ENCODE results near the gene TRIM10. TPM values are rescaled to one million over a fixed set of nuclear protein-coding genes. Genes with fewer than 3 reads are reported as not detected.
"Not testable (repeated sequence)": the region's sequence is repeated elsewhere in the genome, so short reads cannot be mapped to it uniquely, and the experiment has no call there.

The TRIM10 gene
- total RNA-seq, 1 donor from 2014 or later: not detected

DNA sequence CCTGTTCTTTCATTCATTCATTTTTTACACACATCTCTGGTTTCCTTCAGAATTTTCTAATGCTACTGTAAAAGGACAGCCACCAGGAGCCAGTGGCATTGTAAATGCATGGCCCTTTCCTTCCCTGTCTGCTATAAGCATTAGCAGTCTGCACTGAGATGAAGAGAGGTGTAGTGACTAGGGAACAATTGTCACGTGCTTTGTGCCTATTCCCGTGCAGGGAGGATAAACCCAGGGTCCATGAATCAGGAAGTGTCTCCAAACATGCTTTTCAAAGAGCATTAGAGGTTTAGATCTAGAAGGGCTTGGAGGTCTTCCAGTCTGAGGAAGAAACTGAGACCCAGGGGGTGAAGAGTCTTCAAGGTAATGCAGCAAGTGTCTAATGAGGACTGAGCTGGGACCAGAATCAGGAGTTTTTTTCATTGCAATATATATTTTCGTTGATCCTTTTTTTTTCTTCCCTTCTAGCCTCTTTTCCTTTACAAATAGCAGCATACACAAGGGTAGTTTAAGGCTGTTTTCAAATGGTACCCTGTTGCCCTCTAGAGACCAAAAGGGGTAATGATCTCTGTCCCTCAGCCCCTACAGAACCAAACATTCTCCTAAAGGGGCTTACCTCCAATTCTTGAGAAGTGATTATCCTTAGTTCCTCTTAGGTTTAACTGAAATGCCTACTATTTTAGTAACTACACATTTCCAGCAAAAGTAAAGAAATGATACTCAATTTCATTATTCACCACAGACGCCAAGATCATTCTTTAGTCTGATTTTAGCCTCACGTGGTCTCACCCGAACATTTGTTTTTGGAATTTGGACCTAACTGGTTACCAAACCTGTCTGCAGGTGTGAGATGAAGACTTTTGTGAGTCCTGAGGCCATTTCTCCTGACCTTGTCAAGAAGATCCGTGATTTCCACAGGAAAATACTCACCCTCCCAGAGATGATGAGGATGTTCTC lies 8.9 kb upstream of the TRIM10 start:
- Mint-ChIP-seq H3K27ac (no peak overlapping the region), H3K27me3 (ENCODE audit: low read depth) (peaks cover 100% of the 10 kb centered on the region), H3K4me1 (peaks cover 3% of the 10 kb centered on the region), H3K9me3 (no peaks in the 10 kb centered on the region), H3K4me3 (no peak overlapping the region), H3K36me3 (no peaks in the 10 kb centered on the region)
- TF ChIP-seq, protein P1, sequence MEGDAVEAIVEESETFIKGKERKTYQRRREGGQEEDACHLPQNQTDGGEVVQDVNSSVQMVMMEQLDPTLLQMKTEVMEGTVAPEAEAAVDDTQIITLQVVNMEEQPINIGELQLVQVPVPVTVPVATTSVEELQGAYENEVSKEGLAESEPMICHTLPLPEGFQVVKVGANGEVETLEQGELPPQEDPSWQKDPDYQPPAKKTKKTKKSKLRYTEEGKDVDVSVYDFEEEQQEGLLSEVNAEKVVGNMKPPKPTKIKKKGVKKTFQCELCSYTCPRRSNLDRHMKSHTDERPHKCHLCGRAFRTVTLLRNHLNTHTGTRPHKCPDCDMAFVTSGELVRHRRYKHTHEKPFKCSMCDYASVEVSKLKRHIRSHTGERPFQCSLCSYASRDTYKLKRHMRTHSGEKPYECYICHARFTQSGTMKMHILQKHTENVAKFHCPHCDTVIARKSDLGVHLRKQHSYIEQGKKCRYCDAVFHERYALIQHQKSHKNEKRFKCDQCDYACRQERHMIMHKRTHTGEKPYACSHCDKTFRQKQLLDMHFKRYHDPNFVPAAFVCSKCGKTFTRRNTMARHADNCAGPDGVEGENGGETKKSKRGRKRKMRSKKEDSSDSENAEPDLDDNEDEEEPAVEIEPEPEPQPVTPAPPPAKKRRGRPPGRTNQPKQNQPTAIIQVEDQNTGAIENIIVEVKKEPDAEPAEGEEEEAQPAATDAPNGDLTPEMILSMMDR (IDR thresholded peaks at IDR 0.05; ENCODE audit: unreplicated experiment): no peak
- no peak for DNase-seq (ENCODE audit: low spot score in 2 of 2, unreplicated experiment in 2 of 2)

DNA sequence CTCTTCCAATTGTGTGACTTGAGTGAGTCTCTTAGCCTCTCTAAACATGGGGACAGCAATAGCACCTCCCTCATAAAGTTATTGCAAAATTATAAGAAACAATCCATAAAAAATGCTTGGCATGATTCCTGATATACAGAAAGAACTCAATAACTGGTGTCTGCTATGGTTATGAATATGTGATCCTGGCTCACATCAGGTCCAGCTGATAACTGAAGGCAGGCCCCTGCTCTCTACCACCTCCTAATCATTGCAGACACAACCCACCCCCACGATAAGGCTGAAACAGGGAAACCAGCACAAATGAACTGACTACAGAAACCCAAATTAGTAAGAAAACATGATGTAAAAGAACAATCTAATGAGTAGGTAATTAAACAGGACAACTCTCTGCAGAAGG lies 7.7 kb upstream of the TRIM10 start:
- Mint-ChIP-seq H3K27ac (no peak overlapping the region), H3K4me3 (no peak overlapping the region), H3K36me3 (no peaks in the 10 kb centered on the region), H3K4me1 (peaks cover 3% of the 10 kb centered on the region), H3K27me3 (ENCODE audit: low read depth) (peaks cover 100% of the 10 kb centered on the region), H3K9me3 (no peaks in the 10 kb centered on the region)
- TF ChIP-seq, protein P1 (IDR thresholded peaks at IDR 0.05; ENCODE audit: unreplicated experiment): no peak
- DNase-seq (ENCODE audit: low spot score in 2 of 2, unreplicated experiment in 2 of 2): no peak

DNA sequence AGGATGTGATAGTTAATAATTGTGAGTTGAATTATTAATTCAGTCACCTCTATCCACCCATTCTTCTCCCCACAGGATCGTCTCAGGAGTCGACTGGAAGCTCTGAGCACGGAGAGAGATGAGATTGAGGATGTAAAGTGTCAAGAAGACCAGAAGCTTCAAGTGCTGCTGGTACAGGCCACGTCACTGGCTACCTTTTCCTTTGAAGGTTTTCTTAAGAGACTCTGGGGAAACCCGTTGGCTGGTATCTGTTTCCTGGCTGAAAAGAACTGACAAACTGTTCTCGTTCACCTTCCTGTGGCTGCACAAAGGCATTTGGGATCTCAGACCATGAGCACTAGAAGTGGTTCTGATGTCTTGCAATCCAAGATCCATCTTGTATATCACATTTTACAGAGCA lies 6.1 kb upstream of the TRIM10 start:
- DNase-seq (ENCODE audit: low spot score in 2 of 2, unreplicated experiment in 2 of 2): no peak
- Mint-ChIP-seq H3K27me3 (ENCODE audit: low read depth) (peaks cover 91% of the 10 kb centered on the region), H3K4me1 (peaks cover 3% of the 10 kb centered on the region), H3K4me3 (no peak overlapping the region), H3K36me3 (no peaks in the 10 kb centered on the region), H3K27ac (no peak overlapping the region), H3K9me3 (no peaks in the 10 kb centered on the region)
- TF ChIP-seq, protein P1 (IDR thresholded peaks at IDR 0.05; ENCODE audit: unreplicated experiment): no peak

DNA sequence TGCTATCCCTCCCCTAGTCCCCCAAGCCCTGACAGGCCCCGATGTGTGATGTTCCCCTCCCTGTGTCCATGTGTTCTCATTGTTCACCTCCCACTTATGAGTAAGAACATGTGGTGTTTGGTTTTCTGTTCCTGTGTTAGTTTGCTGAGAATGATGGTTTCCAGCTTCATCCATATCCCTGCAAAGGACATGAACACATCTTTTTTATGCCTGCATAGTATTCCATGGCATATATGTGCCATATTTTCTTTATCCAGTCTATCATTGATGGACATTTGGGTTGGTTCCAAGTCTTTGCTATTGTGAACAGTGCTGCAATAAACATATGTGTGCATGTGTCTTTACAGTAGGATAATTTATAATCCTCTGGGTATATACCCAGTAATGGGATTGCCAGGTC lies 4.2 kb upstream of the TRIM10 start:
- not testable (repeated sequence) for DNase-seq (ENCODE audit: low spot score in 2 of 2, unreplicated experiment in 2 of 2); H3K36me3 Mint-ChIP-seq; H3K4me1 Mint-ChIP-seq; H3K27ac Mint-ChIP-seq; H3K4me3 Mint-ChIP-seq; H3K9me3 Mint-ChIP-seq
- peaks cover 78% of the 10 kb centered on the region for H3K27me3 Mint-ChIP-seq (ENCODE audit: low read depth)

DNA sequence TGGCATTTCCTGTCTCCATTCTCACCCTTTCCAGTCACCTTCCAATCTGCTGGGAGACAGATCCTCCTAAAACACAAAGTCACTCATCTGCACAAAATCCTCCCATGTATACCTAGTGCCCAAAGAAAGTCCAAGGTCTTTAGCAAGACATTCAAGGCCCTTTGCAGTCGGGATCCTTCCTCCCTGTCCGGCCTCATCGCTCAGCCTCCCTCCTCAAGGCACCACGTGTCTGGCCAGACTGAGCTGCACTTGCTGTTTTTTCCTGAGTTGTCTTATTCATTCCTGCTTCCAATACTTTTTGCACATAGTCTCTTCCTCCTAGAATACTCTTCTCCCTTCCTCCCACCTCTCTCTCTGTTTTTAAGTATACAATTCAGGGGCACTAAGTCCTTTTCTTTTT lies 3.7 kb upstream of the TRIM10 start:
- Mint-ChIP-seq H3K36me3 (no peaks in the 10 kb centered on the region), H3K4me1 (no peaks in the 10 kb centered on the region), H3K4me3 (no peak overlapping the region), H3K27me3 (ENCODE audit: low read depth) (peaks cover 78% of the 10 kb centered on the region), H3K9me3 (no peaks in the 10 kb centered on the region), H3K27ac (no peak overlapping the region)
- TF ChIP-seq, protein P1 (IDR thresholded peaks at IDR 0.05; ENCODE audit: unreplicated experiment): no peak
- DNase-seq (ENCODE audit: low spot score in 2 of 2, unreplicated experiment in 2 of 2): no peak

DNA sequence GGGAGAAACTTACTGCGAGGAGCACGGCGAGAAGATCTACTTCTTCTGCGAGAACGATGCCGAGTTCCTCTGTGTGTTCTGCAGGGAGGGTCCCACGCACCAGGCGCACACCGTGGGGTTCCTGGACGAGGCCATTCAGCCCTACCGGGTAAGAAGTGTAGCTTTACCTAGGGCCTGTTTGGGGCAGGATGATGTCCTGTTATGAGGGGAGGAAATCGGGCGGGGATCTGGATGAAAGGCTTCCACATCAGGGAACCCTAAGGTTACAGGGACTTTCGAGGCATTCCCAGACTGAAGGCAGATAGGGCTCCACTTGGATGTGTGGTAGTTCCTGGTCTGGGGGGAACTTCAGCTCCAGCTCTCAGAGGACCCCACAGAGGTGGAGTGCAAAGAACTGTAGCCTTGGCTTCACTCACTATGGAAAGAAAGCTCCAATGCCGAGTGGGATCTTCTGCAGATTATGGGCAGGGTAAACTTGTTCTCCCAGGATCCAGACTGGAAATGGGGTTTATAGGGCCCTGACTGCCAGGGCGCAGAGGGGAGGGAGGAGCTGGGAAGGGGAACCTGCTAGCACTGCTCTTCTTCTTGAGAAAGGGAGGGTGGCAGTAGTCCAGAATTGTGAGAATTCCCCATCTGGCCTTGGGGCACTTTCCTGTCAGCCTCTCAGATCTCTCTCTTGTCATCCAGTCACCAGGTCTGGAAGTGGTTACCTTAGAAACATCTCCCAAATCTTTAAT lies 3.1 kb upstream of the TRIM10 start:
- no peaks in the 10 kb centered on the region for H3K4me1 Mint-ChIP-seq
- no peaks in the 10 kb centered on the region for H3K9me3 Mint-ChIP-seq
- DNase-seq (ENCODE audit: low spot score in 2 of 2, unreplicated experiment in 2 of 2): no peak
- H3K27me3 Mint-ChIP-seq (ENCODE audit: low read depth): peaks cover 78% of the 10 kb centered on the region
- no peak overlapping the region for H3K4me3 Mint-ChIP-seq
- no peaks in the 10 kb centered on the region for H3K36me3 Mint-ChIP-seq
- TF ChIP-seq, protein P1 (IDR thresholded peaks at IDR 0.05; ENCODE audit: unreplicated experiment): no peak
- H3K27ac Mint-ChIP-seq: no peak overlapping the region

Data from mesothelial cell of epicardium (in vitro differentiated cells).